Loucy (cell line): Measurements from ENCODE around the gene NR1H3.

Source experiments
- EZH2phosphoT487 ChIP-seq: fragments of 200-600 bp; IDR thresholded peaks from 2 replicates; pipeline ENCODE4 v1.6.1; 2018; ENCODE audit warnings: antibody characterized with exemption, mild to moderate bottlenecking, moderate library complexity, borderline replicate concordance
- TF ChIP-seq, protein P1 (sequence below): fragments of 200-600 bp; sonication (generic); conservative IDR thresholded peaks from 2 replicates; pipeline ENCODE4 v1.5.1; 2014; ENCODE audit warnings: mild to moderate bottlenecking, antibody characterized with exemption, low read length

DNA sequence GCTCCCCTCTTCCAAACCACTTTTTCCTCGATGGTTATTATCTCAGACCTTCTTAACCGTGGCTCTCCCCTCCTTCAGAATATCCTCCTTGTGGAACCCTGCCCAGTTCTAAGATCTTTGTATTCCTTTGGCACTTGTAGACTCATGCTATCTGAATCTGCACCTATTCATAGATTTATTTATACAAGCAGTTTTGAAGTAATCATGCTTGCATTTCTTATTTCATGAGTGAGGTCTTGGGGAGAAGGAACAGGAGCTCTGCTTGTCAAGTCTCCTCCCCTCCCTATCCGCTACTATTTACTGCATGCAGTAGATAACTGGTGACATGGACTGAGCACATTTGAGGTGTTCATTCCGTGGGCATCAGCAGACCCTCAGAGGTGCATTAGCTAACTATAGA lies 6.7 kb downstream of the NR1H3 start:
- TF ChIP-seq, protein P1, sequence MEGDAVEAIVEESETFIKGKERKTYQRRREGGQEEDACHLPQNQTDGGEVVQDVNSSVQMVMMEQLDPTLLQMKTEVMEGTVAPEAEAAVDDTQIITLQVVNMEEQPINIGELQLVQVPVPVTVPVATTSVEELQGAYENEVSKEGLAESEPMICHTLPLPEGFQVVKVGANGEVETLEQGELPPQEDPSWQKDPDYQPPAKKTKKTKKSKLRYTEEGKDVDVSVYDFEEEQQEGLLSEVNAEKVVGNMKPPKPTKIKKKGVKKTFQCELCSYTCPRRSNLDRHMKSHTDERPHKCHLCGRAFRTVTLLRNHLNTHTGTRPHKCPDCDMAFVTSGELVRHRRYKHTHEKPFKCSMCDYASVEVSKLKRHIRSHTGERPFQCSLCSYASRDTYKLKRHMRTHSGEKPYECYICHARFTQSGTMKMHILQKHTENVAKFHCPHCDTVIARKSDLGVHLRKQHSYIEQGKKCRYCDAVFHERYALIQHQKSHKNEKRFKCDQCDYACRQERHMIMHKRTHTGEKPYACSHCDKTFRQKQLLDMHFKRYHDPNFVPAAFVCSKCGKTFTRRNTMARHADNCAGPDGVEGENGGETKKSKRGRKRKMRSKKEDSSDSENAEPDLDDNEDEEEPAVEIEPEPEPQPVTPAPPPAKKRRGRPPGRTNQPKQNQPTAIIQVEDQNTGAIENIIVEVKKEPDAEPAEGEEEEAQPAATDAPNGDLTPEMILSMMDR = no peak
- TF ChIP-seq EZH2phosphoT487 = no peak
